Breast epithelium (tissue), 3 donors: ENCODE measurements around the gene PDX1.

Experiments used
- POLR2A ChIP-seq: fragments of 450-650 bp; IDR thresholded peaks from one replicate; pipeline ENCODE4 v1.6.1; 2016; ENCODE audit warnings: antibody characterized with exemption, mild to moderate bottlenecking, moderate library complexity
- POLR2AphosphoS5 ChIP-seq, 3 donors: sonication (generic); formaldehyde crosslinking; IDR thresholded peaks; one replicate each; pipeline ENCODE4 v1.6.1; 2017; ENCODE audit warnings: antibody characterized with exemption in 3 of 3
- TF ChIP-seq, protein P1 (sequence below), 3 donors: fragments of 450-650 bp; IDR thresholded peaks; one replicate each; pipeline ENCODE4 v1.5.1; 2016 to 2017; ENCODE audit warnings: antibody characterized with exemption in 3 of 3, mild to moderate bottlenecking in 3 of 3, moderate library complexity in 3 of 3

DNA sequence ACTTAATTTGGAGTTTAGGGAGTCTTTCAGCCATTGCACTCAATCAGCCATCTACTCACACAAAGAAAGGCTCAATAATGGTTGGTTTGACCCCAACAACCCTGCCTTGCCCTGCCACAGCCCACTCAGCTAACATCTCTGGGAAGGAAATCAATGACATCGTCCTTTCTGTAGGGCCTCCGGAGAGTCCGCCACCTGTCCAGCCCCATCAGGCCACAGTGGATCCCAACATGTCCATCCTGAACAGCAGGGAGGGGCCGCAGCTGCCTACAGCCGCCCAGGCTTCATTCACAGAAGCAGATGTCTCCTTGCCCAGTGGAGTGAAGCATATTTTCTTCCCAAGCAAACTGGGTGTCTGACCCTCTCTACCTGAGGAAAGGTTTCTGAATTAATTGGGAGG is 53.5 kb downstream of the PDX1 start:
- TF ChIP-seq, protein P1, sequence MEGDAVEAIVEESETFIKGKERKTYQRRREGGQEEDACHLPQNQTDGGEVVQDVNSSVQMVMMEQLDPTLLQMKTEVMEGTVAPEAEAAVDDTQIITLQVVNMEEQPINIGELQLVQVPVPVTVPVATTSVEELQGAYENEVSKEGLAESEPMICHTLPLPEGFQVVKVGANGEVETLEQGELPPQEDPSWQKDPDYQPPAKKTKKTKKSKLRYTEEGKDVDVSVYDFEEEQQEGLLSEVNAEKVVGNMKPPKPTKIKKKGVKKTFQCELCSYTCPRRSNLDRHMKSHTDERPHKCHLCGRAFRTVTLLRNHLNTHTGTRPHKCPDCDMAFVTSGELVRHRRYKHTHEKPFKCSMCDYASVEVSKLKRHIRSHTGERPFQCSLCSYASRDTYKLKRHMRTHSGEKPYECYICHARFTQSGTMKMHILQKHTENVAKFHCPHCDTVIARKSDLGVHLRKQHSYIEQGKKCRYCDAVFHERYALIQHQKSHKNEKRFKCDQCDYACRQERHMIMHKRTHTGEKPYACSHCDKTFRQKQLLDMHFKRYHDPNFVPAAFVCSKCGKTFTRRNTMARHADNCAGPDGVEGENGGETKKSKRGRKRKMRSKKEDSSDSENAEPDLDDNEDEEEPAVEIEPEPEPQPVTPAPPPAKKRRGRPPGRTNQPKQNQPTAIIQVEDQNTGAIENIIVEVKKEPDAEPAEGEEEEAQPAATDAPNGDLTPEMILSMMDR (IDR thresholded peaks at IDR 0.05) = no peak
- TF ChIP-seq POLR2A (no peak), POLR2AphosphoS5 (IDR thresholded peaks at IDR 0.05) (no peak)
